Stimulated activated CD4-positive, alpha-beta T cell treated with anti-CD3 and anti-CD28 coated beads, Interleukin-4, amount 100 ng/mL, for 48 hours (primary cell): ENCODE measurements around the gene COPA.

Experiments
- DNase-seq, 2 donors: peaks; one replicate each; pipeline ENCODE4 v3.0.0-alpha.2; 2020; ENCODE audit warnings: low read depth in 2 of 2

The COPA gene

DNA sequence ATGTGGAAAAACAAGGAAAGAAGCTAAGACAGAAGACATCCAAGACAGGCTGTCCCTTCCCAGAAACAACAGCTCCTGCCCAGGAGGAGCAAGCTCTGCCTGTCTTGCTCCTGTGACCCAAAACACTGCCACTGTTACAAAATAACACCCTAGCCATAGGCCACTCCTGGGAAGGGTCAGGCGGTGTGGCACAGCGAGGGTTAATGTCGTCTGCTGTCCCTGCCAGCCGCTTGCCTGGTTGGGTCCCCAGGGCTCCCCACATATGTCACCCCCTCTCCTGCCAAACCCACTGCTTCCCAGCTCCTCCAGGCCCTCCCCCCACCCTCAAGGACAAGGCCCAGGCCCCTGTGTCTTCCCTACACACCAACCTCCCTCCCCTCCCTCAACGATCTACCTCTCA, 20.0 kb upstream of the COPA start:
- no peak for DNase-seq

DNA sequence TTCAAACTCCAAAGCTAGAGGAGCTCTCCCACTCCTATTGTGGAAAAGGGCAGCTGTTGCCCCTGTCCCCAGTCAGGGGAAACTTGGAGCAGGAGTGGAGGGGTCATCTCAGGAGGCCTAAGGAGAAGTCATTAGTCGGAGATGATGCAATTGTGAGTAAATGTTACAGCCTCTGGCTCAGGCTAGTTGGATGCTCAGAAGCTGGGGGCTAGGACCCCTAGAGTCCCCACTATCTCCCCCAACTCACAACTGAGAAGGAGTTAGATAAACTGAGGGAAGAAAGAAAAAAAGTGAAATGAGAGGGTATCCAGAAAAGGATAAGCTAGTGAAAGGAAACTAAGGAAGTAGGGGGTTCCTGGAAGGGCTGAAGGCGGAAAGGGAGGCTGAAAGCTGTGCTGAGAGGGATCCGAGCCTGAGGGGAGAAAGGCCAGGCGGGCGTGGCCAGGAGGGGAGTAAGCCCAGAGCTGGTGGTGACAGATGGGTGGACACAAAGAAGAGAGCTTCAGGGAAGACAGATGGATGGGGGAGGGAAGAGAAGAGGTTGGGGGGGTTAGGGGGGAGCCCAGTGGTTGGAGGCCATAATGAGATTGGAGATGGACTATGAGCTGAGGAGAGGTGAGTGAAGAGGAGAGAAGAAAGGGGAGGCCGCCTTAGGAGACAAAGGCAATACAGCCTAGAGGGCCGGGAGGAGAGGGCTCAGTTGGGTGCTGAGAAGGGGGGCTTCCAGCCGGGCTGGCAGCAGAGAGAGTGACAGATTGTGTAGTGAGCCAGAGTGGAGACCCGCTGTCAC, 19.3 kb upstream of the COPA start:
- DNase-seq = no peak

DNA sequence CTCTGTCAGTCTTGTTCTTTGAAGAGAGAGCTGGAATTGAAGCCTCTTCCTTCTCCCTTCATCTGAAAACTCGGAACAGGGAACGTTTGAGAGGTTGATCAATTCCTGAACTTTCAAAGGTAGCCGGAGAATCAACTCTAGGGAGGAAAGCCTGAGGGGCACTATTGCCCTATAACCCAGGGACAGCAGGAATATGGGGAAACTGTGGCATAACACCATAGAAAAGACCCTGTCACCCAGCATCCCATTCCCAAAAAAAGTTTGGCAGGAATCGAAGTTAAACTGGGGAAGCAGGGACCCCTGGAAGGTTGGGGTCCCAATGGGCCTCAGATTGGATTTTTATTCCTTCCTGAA, 18.7 kb upstream of the COPA start:
- no peak for DNase-seq

DNA sequence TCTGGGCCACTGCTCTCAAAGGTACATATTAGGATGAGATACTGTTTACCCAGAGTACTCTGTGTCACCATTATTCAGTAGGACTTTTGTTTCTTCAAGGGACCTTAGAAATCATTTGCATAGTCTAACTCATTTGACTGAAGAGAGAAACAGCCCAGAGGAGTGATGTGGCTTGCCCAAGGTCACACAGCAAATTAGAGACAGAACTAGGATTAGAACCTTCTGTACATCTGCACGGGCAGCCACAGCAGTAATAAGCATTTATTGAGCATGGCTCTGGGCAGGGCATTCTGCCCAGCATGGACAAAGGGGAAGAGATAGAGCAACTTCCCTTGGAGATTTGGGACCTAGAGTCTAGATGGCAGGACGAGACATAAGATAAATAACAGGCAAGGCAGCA, 18.1 kb upstream of the COPA start:
- DNase-seq = no peak

DNA sequence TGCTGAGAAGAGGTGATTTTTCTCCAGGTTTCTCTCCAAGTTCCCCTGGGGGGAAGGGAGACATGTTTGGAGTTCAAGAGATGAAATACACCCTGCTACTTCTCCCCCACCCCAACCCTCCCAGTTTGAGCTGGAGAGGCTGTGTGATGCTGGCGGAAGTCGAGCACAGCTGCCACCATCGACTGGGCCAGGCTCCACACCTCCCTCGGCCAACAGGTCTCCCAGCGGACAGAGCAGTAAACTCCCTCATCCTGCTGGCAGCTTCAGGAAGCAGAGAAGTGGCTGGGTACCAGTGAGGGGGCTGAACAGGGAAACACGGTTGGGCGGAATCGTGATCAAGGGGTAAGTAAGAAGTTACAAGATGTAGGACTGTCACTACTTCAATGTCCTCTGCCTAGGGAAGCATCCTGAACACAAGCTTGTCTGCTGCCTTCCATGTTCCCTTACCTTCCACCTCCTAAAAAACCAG, 17.2 kb upstream of the COPA start:
- DNase-seq = no peak

DNA sequence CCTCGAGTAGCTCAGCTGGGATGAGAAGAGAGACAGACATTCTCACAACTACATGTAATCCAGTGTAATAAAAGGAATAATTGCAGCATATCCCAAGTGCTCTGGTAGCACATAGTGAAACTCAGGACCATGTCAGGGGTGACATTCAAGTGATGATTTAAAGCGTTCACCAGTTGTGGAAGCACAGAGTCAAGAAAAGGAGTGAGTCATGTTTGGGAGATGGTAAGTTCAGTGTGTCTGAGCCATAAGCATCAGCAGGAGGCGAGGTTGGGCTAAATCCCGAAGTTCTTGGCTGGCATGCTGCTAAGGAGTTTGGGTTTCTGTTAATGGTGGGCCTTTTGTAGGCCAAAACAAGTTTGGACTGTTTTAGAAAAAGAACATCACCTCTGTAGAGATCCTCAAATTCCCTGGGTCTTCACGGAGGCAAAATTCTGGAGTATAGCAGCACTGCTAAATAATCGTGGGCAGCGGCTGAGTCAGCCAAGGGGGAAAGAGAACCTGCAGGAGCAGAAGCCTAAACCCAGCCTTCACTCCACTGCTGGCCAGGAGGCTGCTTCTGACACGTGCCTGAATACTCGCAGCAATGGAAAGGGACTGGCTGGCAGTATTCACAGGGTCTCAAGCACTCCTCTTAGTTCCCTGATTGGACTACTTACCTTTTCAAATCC, 16.6 kb upstream of the COPA start:
- DNase-seq = no peak

DNA sequence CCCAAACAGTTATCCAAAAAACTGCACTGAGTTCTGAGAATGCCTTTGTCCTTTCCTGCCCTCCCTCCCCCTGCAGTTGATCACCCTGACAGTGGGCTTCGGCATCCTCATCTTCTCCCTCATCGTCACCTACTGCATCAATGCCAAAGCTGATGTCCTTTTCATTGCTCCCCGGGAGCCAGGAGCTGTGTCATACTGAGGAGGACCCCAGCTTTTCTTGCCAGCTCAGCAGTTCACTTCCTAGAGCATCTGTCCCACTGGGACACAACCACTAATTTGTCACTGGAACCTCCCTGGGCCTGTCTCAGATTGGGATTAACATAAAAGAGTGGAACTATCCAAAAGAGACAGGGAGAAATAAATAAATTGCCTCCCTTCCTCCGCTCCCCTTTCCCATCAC, 15.0 kb upstream of the COPA start:
- no peak for DNase-seq

DNA sequence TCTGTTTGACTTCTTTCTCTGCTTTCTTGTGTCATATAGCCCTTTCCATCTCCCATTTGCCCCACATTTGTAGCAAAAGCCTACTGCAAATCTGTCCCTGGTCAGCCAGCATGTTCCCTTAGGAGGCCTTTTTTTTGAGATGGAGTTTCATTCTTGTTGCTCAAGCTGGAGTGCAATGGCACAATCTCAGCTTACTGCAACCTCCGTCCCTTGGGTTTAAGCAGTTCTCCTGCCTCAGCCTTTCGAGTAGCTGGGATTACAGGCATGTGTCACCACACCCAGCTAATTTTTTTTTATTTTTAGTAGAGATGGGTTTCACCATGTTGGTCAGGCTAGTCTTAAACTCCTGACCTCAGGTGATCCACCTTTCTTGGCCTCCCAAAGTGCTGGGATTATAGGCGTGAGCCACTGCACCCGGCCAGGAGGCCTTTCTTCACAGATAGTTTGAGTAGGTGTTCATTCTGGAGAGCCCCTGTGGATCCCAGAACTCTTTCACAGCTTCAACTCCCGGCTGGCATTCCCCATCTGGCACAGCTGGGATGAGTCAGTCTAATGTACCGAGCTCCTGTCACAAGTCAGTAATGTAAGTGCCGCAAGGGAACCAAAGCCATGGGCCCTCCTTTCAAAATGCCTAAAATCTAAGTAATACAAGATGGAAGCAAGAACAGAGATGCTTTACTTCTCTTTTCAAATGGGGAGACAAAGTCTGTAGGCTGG, 14.4 kb upstream of the COPA start:
- no peak for DNase-seq

DNA sequence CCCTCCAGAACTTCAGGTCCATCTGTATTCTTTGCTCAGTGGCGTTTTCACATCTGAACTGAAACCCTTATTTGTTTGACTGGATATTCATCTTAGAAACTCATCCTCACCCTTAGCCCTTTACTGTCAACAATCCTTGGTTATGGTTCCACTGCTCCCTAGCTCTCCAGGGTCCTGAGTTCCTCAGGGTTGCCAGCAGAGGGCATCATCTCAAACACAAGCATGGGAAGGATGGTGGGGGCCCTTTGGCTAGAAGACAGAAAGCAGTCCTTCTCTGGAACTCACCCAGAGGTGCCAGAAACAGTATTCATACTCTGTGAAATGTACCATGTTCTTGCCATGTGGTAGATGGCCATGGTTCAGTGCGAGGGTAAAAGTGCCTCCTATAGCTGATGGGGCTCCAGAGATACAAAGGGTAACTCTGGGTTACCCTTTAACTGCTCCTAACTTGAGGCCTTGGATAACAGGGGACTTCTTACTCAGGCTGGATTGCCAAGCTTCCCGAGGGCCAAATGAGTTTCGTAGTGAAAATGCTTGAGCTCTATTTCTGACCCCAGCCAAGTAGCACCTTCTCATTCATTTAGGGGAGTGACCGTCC, 11.4 kb upstream of the COPA start:
- no peak for DNase-seq

DNA sequence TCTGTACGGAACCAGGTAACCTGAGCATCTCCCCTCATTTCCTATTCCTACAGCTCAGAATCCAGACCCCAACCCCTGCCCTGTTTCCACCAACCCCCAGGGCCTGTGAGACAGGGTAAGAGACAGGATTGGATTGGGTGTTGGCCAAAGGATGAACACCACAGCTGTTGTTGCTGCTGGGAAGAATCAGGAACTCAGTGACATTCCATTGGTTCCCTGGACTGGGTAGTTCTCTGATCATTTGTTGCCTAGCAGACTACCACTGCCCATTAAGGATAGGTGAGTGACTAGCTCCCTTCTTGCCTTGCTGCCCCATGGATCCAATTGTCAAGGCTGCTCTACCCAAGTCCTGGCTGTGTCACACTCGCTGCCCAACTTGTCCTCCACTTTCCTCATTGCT, 10.2 kb upstream of the COPA start:
- DNase-seq = no peak

DNA sequence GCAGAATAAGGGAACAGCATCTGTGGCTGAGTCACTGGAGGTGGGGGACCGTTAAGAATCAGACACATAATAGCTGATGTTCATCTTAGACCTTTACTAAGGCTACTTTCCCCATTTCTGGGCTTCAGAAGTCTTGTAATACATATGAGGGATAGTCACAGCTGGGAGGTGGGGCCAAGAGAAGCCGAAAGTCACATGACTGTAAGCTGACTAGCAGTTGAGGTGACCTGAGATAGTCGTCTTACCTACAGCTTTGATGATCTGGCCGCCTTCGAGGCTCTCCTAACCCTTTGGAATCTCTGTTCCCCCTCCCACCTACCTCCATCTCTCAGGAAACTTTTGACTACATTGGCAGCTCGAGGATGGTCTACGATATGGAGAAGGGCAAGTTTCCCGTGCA, 9.5 kb upstream of the COPA start:
- no peak for DNase-seq

DNA sequence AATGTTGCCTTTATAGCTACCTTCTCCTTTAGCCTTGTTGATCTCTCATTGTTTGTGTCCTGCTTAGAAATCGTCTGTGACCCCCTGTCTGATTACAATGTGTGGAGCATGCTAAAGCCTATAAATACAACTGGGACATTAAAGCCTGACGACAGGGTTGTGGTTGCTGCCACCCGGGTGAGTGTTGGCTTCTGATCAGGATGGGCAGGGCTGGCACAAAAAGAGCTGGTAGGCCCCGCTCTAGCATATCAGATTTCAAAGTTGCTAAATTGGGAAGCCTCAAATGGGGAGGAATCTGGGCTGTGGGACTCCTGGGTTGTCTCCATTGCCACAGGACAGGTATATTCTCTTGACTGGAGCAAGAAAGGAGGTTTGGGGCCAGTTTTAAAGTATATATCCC, 8.6 kb upstream of the COPA start:
- no peak for DNase-seq

DNA sequence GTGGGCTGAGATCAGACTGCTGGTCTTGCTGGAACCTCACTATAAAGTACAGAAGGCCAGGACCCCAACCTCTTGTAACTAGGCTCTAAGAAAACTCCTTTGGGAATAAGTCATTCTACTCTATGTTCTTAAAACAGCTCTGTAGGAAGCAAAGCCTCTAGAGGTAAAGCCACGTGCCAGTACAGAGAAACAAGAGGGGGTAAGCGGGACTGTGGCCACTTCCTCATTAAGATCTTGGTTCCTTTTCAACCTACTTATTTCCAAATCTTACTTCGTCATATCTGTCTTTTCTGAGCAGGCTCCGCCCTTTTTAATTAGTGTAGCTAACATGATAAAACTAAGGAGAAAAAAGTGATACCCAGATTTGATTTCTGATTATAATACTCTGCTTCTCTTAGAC, 3.9 kb upstream of the COPA start:
- DNase-seq = no peak

DNA sequence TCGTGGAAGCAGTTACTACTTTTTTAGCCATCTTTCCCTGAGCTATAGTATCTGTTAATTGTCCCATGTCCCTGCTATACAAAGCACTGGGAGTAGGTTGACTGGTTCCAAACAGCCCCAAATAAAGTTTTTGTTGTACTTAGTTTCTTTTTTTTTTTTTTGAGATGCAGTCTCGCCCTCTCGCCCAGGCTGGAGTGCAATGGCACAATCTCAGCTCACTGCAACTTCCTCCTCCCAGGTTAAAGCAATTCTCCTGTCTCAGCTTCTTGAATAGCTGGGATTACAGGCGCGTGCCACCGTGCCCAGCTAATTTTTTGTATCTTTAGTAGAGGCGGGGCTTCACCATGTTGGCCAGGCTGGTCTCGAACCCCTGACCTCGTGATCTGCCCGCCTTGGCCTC, 3.4 kb upstream of the COPA start:
- no peak for DNase-seq

DNA sequence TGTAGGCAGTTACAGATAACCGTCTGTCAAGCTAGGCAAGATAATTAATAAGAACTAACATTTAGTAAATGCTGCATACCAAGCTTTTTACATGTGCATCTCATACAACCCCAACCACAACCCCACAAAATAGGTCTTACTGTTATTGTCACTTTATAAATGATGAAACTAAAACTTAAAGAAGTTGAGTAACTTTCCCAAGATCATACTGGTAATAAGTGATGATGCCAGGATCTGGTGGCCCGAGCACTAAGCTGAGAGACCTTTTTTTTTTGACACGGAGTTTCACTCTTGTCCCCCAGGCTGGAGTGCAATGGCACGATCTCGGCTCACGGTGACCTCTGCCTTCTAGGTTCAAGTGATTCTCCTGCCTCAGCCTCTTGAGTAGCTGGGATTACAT, 1.9 kb upstream of the COPA start:
- DNase-seq = no peak

DNA sequence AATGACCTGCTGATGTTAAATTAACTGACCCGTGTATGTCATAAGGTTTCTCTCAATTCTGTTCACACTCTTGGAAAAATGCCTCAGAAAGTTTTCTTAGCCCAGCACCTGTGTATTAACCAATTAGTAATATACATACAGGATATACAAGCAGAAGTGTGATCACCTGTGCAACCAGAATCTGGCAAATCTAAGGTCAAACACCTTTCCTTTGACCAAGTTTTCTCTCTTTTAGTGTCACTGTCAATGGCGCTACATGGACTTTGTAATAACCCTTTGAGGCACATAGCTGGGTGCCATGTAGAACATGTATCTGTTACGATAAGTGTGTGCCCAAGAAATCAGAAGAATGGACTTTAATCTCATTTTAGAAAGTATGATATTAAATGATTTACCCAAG, 1.2 kb upstream of the COPA start:
- DNase-seq = no peak

DNA sequence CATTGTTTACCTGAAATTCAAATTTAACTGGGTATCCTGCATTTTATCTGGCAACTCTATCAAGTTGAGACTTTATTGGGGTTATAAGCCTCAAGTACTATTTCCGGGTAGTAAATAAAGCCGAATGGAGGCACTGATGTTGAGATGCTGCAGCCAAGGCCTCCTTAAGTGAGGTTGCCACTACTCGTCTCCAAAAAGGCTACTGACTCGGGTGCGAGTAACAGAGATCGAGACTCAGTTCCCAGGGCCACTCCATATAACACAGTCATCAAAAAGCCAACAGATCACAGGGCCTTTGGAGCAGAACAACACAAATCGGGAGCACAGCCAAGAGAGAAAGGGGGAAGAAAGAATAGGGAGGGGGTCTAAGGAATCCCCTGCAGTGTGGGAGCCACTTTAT, 524 bp downstream of the COPA start:
- no peak for DNase-seq

DNA sequence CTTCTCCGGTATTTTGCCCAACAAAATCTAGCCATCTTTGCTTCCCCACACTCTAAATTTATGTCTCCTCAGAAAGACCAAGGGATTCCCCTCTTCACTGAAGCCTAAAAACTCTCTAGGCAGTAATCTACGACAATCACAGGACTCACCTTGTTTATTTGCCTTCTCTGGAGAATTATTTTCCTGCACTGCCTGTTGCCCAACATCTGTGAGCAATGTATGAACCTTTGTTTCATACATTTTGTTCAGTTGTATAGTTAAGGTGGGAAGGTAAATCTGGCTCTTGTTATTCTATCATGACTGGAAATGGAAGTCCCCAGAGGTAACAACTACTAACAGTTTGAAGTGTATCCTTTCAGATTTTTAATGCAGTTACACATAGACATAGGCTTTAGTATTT, 2.2 kb downstream of the COPA start:
- no peak for DNase-seq

DNA sequence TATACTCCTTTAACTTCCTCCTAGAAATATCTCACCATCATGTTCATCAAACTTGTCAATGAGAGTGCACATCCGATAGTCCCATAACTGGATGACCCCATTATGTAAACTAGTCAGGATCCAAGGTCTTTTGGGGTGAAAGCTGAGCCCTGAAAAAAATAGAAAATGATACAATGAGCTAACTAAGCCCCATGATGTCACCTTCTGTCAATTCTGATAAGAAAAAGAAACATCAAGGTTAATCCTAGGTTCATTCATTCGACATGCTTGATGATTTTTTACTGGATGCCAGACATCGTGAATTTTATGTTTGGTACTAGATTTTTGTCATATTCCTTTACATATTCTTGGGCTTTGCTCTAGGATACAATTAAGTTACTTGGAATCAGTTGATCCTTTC, 2.9 kb downstream of the COPA start:
- no peak for DNase-seq

DNA sequence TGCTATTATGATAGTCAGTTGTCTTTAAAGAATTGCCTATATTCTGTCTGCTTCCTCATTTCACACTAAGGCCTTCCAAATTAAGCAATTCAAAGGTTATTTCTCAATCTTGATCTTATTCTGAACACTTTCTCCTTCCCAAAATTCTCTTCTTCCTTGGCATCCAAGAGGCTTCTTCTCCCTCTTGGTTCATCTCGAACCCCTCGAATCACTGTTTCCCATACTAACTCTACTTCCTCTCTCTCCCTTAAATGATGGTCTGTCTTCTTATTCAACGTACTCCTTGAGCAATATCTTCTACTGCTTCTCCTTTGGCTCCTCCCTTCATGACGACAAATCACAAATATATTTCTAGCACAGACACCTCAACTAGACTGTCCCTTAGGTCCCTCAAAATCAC, 4.5 kb downstream of the COPA start:
- no peak for DNase-seq

DNA sequence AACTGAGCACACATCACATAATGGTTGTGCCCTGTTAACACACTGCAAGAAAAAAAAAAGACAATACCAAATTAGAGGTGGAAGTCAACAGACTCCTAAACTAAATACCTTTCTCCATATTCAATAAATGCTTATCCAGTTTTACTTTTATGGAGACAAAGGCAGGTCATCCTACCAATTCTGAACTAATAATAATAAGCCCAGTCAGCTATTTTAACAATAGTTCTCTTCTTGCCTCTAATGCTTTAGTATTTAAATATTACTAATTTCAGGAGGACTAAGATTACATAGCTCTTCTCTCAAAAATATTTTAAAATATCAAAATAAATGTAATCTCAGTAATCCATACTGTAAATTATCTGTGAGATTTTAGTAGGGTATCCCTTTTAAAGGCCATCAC, 10.5 kb downstream of the COPA start:
- no peak for DNase-seq

DNA sequence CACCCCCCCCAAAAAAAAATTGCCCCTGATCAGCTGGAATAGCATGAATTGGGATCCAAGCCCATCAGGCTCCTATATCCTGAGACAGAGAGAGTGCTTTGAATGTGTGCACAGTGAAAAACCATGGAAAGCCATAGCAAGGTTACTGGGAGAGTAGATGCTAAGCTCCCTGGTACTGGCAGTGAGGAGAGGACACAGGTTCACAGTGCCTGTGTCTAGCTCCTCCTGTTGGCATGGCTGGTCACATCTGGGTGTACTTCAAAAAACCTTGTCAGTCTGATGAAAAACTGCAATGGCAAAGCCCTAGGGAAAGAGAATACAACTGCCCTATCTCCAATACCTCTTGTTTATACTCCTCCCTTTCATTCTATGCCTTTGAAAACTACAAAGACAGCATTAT, 12.9 kb downstream of the COPA start:
- DNase-seq = no peak

DNA sequence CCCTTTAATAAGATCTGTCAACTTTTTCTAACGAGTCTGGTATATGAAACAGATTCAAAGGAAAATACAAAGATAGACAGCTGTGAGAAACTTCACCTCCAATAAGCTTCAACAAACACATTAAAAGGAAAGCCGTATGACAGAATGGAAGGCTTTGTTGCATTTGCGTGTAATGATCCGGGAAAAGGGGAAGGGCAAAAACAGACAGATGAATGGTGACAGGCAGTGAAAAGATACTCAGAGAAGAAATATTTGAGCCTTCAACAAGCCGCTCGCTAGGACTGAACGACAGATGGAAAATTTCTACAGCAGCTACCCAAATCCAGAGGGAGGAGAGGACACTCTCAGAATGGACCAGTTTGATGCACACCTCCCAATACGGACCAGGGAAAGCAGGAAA, 14.9 kb downstream of the COPA start:
- DNase-seq = no peak
